DND-41 (cell line): ENCODE results near the gene INSM2.

ENCODE experiments used
- ATAC-seq: fragments of 200-7000 bp; cut with Tn5 transposase; 3 replicates; pipeline ENCODE4 v1.9.1; 2021; ENCODE audit warnings: low read depth; ENCODE audit not compliant: insufficient read depth
- DNase-seq: peaks from one replicate; pipeline ENCODE4 v3.0.0-alpha.2; 2020
- H2AFZ ChIP-seq: 2 replicates; pipeline ENCODE4 v1.6.0; 2012; ENCODE audit warnings: low read depth, low read length
- H3K27ac ChIP-seq: 2 replicates; pipeline ENCODE4 v1.5.1; 2012; ENCODE audit warnings: low read length, inconsistent platforms
- H3K27me3 ChIP-seq: fragments of 200-600 bp; sonication (generic); 2 replicates; pipeline ENCODE4 v1.6.0; 2012; ENCODE audit warnings: low read length, mild to moderate bottlenecking, inconsistent platforms; ENCODE audit not compliant: insufficient read depth, poor library complexity
- H3K36me3 ChIP-seq: 2 replicates; pipeline ENCODE4 v1.5.1; 2012; ENCODE audit warnings: low read length, inconsistent platforms; ENCODE audit not compliant: insufficient read depth
- H3K4me1 ChIP-seq: 2 replicates; pipeline ENCODE4 v1.5.1; 2012; ENCODE audit warnings: mild to moderate bottlenecking, low read length; ENCODE audit not compliant: insufficient read depth
- H3K4me2 ChIP-seq: 2 replicates; pipeline ENCODE4 v1.6.0; 2012; ENCODE audit warnings: mild to moderate bottlenecking, moderate library complexity, low read length, inconsistent platforms; ENCODE audit not compliant: insufficient read depth
- H3K4me3 ChIP-seq, 2 experiments: fragments of 200-600 bp in 1 of 2; shearing (Covaris generic) in 1 of 2; 2 replicates each; pipeline ENCODE4 v1.5.1; 2012 to 2016; ENCODE audit warnings: inconsistent platforms in 2 of 2, low read length in 2 of 2, mild to moderate bottlenecking in 2 of 2, low read depth in 1 of 2, moderate library complexity in 1 of 2
- H3K79me2 ChIP-seq: 2 replicates; pipeline ENCODE4 v1.6.0; 2012; ENCODE audit warnings: low read length, inconsistent platforms; ENCODE audit not compliant: insufficient read depth
- H3K9ac ChIP-seq: 2 replicates; pipeline ENCODE4 v1.6.0; 2012; ENCODE audit warnings: low read depth, mild to moderate bottlenecking, inconsistent platforms, low read length, moderate library complexity
- H3K9me3 ChIP-seq: 2 replicates; pipeline ENCODE4 v1.5.1; 2012; ENCODE audit warnings: low read length, moderate library complexity, mild to moderate bottlenecking, inconsistent platforms; ENCODE audit not compliant: insufficient read depth, severe bottlenecking
- H4K20me1 ChIP-seq: 2 replicates; pipeline ENCODE4 v1.6.0; 2012; ENCODE audit warnings: low read length; ENCODE audit not compliant: insufficient read depth
- EZH2 ChIP-seq: IDR thresholded peaks from 3 replicates; pipeline ENCODE4 v1.6.1; 2012; ENCODE audit warnings: borderline replicate concordance, low read depth, mild to moderate bottlenecking, moderate library complexity, low read length, inconsistent platforms; ENCODE audit not compliant: severe bottlenecking
- TF ChIP-seq, protein P1 (sequence below): IDR thresholded peaks from 2 replicates; pipeline ENCODE4 v1.5.1; 2012; ENCODE audit warnings: borderline replicate concordance, low read length, moderate library complexity, mild to moderate bottlenecking; ENCODE audit not compliant: poor library complexity, severe bottlenecking; ENCODE audit errors: extremely low read depth

The INSM2 gene

DNA sequence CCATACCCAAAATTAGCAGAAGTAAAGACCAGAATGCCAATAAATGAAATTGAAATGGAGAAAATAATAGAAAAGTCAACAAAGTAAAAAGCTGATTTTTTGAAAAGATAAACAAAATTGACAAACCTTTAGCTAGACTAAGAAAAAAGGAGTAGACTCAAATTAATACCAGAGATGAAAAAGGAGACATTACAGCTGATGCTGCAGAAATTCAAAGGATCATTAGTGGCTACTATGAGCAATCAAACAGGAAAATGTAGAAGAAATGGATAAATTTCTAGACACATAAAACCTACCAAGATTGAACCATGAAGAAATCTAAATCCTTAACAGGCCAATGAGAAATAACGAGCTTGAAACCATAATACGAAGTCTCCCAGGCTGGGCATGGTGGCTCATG is 34.8 kb upstream of the INSM2 start:
- H4K20me1 ChIP-seq = no peaks in the 10 kb centered on the region
- H3K27ac ChIP-seq = no peak overlapping the region
- no peak overlapping the region for H3K9ac ChIP-seq
- H3K9me3 ChIP-seq = no peaks in the 10 kb centered on the region
- no peaks in the 10 kb centered on the region for H3K36me3 ChIP-seq
- DNase-seq = no peak
- no peaks in the 10 kb centered on the region for H3K4me1 ChIP-seq
- H2AFZ ChIP-seq = no peak overlapping the region
- no peak overlapping the region for H3K4me2 ChIP-seq
- H3K4me3 ChIP-seq = no peak overlapping the region
- no peaks in the 10 kb centered on the region for H3K79me2 ChIP-seq
- H3K27me3 ChIP-seq = peaks cover 2% of the 10 kb centered on the region
- no peak for TF ChIP-seq EZH2
- TF ChIP-seq, protein P1, sequence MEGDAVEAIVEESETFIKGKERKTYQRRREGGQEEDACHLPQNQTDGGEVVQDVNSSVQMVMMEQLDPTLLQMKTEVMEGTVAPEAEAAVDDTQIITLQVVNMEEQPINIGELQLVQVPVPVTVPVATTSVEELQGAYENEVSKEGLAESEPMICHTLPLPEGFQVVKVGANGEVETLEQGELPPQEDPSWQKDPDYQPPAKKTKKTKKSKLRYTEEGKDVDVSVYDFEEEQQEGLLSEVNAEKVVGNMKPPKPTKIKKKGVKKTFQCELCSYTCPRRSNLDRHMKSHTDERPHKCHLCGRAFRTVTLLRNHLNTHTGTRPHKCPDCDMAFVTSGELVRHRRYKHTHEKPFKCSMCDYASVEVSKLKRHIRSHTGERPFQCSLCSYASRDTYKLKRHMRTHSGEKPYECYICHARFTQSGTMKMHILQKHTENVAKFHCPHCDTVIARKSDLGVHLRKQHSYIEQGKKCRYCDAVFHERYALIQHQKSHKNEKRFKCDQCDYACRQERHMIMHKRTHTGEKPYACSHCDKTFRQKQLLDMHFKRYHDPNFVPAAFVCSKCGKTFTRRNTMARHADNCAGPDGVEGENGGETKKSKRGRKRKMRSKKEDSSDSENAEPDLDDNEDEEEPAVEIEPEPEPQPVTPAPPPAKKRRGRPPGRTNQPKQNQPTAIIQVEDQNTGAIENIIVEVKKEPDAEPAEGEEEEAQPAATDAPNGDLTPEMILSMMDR = no peak
- ATAC-seq = no peak

DNA sequence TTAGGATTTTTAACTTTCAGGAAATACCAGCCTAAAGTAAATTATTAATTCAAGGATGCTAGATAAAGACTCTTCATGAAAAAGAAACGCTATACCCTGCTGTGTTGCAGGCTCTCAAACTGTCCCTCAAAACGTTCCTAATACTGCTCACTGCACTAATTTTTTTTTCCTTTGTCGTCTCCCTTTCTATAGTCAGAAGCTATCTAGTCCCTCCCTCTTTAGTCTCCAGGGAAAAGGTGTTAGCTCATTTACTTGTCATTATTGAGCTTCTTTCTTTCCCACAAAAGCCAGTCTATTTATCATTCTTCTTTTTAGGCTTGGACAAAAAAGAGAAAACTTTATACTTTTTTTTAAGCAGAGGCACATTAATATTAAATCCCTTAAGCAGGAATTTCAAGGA is 30.3 kb upstream of the INSM2 start:
- Histone ChIP-seq H3K9me3 (no peaks in the 10 kb centered on the region), H3K27ac (no peak overlapping the region), H3K79me2 (no peaks in the 10 kb centered on the region), H3K36me3 (no peaks in the 10 kb centered on the region), H3K27me3 (peaks cover 2% of the 10 kb centered on the region), H3K4me3 (no peak overlapping the region), H3K9ac (no peak overlapping the region), H3K4me2 (no peak overlapping the region), H4K20me1 (no peaks in the 10 kb centered on the region), H3K4me1 (no peaks in the 10 kb centered on the region), H2AFZ (no peak overlapping the region)
- ATAC-seq (no peak), DNase-seq (no peak)
- TF ChIP-seq, protein P1 = no peak
- no peak for TF ChIP-seq EZH2

GRCh38 chr14:35504260-35504659 is 29.7 kb upstream of the INSM2 start:
- DNase-seq = no peak
- TF ChIP-seq, protein P1 = no peak
- TF ChIP-seq EZH2 = no peak
- H3K27me3 ChIP-seq = peaks cover 2% of the 10 kb centered on the region
- no peak overlapping the region for H3K9ac ChIP-seq
- H3K9me3 ChIP-seq = no peaks in the 10 kb centered on the region
- H3K36me3 ChIP-seq = no peaks in the 10 kb centered on the region
- H3K4me2 ChIP-seq = no peak overlapping the region
- no peak overlapping the region for H3K4me3 ChIP-seq
- ATAC-seq = no peak
- no peaks in the 10 kb centered on the region for H4K20me1 ChIP-seq
- no peak overlapping the region for H3K27ac ChIP-seq
- H3K79me2 ChIP-seq = no peaks in the 10 kb centered on the region
- H2AFZ ChIP-seq = no peak overlapping the region
- H3K4me1 ChIP-seq = no peaks in the 10 kb centered on the region

GRCh38 chr14:35506461-35506860 is 27.5 kb upstream of the INSM2 start:
- no peaks in the 10 kb centered on the region for H4K20me1 ChIP-seq
- H3K4me3 ChIP-seq = no peak overlapping the region
- H3K79me2 ChIP-seq = no peaks in the 10 kb centered on the region
- TF ChIP-seq EZH2 = no peak
- TF ChIP-seq, protein P1 = no peak
- no peaks in the 10 kb centered on the region for H3K4me1 ChIP-seq
- DNase-seq = no peak
- H3K9ac ChIP-seq = no peak overlapping the region
- no peak for ATAC-seq
- H2AFZ ChIP-seq = no peak overlapping the region
- no peaks in the 10 kb centered on the region for H3K9me3 ChIP-seq
- H3K27me3 ChIP-seq = peaks cover 2% of the 10 kb centered on the region
- no peaks in the 10 kb centered on the region for H3K36me3 ChIP-seq
- no peak overlapping the region for H3K4me2 ChIP-seq
- H3K27ac ChIP-seq = no peak overlapping the region
